ENCODE measurements around the gene PHLDA1.

The PHLDA1 gene

DNA sequence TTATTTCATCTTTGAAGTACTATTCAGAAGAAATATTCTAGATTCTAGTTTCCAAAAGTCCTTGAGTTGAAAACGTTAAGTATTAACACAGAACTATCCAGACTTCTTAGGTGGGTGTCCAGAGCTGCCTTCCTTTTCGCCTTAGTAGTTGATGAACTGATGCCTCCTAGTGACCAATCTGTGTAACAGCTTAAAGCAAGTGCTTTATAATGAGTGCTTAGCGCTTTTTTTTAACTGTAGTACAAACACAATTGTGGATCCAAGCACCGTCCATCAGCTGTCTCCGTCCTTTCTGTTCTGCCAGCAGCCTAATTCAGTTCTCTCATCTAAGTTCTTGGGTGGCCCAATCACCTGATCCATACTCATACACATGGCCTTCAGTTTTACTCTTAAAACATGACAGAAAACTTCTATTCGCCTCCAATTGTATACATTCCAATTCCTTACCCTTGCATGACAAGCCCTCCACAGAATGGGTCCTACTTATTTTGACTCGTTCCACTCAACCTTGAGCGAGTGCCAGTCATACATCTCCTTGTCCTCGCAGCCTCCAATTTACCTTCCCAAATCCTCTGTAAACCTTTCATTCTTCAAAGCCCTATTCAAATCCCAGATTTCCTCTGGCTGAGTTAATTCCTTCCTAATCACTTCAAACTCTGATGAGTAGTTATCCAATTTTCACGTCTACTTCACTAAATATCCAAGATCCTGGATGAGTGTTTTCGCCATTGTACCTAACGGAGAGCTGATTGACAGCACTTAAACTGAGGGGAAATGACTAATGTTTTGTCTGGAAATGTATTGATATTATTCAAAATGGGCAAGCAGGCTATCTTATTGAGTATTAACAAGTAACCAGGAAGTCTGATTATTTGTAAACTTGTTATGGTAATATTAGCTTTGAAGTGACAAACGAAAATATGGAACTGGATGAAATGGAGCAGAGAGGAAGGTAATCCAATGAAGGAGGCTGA is 5.8 kb upstream of the PHLDA1 start:
- DNase-seq: peak; percentile 80

DNA sequence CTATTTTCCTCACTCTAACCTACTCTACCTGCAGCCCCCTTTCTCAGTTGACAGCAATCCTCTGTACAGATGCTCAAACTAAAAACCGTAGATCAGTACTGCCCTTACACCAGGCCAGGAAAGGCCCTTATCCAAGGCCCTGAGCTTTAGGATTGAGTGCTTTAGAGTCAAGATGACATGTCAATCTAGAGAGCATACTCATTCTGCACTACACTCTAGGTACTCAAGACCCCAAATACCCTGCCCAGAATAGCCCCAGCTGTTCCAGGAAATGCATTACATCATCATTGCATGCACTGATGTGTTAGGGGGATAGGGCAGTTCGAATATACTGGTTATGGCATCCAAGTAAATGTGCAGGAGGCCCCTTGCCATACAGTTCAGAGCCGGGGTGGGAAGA is 3.5 kb upstream of the PHLDA1 start:
- no peak for DNase-seq

DNA sequence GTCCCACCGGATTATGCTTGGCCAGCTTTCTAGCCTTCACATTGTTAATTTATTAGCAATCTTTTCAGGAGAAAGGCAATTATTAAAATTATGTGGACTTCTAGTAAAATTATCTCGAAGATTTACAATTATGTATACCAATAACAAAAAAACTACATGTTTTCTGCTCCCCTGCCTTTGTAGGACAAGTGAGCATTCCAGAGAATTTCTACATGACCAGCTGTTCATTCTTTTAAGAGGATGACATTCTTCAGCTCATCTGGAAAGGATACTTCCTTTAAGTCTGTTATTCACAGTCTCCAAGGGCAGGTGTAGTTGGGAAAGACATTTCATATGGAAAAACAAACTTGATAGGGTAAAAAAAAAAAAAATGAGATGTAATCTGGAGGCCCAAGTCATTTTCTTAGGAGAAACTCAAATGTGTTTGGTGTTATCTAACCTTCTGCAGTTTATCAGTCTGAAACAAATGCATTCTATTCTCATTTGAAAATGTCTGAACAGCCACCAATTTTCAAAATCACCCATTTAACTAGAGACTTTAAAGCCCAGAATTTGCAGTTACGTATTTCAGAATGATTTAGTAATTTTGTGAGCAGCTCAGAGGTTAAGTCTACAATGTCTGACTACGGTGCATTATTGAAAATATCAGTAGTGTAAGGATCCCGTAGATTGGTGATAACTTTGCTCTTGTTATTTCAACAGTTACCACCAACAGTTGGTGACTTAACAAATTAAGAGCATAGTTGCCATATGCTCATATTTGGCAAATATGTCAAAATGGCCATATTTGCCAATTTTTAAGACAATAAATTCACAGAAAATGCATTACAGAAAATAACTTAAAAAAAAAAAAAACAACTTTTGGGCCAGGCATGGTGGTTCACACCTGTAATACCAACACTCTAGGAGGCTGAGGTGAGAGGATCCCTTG is 1.8 kb upstream of the PHLDA1 start:
- DNase-seq: no peak

DNA sequence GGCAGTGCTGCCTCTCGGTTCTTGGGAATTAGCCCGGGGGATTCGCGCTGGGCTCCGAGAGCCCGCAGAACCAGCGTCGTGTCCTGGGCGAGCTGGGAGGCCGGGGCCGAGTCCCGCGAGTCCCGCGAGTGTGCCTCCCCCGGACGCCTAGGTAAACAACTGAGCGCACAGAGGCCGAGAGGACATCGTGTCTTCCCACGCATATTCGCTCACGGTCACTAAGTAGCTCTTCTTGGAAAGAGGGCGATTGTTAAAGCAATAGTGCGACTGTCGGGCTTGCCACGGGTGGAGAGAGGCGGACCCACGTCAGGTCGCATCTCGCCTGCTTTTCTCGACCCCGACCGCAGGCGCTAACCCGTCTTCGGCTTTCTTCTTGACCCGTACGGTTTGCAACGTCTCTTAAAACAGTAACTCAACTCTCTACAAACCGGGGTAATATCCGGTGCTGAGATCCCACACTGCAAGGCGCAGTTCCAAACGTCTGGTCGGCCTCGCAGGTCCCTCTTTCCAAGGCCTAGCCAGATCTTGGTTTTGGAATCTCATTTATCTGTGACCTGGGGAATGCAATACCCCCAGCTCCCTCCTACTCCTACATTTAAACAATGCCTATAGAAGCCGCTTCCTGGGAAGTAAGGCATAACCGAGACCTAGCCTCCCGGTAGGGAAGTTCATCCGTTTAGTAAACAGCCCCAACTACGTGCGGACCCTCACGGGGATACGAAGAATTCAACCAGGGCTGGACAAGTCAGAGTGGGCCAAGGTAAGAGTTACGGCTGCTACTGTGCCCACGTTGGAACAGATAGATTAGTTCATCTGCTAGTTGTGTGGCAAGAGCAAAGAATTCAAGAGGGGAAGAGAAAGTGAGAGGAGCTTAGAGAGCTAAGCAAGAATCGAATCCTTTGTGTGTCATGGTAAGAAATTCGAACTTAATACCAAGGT is 736 bp upstream of the PHLDA1 start:
- peak; percentile 40 for DNase-seq

DNA sequence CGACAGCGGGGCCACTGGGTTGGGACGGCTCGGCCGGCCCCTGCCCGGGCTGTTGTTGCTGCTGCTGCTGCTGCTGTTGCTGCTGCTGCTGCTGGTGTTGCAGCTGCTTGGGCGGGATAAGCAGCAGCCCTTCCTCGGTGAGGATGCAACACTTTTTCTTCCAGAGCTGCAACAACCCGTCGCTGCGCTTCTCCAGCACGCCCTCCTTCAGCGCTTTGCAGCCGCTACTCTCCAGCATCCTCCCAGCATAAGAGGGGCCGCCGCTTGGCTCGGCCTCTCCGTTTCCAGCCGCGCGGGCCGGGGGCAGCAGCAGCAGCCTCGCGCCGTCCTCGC is 529 bp downstream of the PHLDA1 start:
- no peak for DNase-seq

DNA sequence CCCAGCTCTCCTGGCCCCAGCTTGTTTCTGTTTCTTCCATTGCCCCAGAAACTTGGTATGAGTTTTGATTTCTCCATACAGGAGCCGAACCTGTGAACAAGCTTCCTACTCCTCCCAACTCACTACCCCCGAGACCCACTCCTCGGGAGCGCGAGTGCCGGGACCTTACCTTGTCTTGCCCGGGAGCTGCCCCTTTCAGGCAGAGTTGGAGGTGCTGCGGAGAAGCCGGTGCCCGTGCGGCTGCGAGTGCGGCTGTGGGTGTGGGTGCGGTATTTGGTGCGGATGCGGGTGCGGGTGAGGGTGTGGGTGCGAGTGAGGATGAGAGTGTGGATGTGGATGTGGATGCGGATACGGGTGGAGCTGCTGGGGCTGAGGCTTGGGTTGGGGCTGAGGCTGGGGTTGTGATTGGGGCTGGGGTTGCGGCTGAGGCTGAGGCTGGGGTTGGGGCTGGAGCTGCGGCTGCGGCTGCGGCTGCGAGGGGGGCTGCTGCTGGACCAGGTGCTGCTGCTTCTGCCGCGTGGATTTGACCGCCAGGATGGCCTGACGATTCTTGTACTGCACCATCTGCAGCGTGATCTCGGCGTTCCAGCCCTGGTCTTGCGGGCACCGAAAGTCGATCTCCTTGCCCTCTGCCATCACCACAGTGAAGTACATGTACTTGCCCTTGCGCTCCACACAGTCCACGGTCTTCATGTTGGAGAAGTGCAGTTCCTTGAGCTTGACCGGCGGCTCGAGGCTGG is 1.1 kb downstream of the PHLDA1 start:
- peak; percentile 70 for DNase-seq

DNA sequence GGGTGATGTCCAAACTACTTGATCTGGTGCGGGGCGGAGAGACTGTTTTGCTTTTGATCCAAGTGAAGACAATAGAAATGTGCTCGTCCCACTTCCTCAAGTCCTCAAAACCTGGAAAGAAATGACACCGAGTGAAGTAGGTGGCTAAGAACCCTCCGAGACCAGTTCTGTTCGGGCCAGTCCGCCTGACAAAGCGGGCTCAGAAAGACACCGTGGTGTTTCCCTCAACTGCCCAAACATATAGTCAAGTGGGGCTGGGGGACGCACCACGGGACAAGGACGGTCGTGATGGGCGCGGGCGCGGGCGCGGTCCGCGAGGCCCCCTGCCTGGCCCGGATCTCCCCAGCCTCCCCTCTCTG is 1.6 kb downstream of the PHLDA1 start:
- peak; percentile 17 for DNase-seq

DNA sequence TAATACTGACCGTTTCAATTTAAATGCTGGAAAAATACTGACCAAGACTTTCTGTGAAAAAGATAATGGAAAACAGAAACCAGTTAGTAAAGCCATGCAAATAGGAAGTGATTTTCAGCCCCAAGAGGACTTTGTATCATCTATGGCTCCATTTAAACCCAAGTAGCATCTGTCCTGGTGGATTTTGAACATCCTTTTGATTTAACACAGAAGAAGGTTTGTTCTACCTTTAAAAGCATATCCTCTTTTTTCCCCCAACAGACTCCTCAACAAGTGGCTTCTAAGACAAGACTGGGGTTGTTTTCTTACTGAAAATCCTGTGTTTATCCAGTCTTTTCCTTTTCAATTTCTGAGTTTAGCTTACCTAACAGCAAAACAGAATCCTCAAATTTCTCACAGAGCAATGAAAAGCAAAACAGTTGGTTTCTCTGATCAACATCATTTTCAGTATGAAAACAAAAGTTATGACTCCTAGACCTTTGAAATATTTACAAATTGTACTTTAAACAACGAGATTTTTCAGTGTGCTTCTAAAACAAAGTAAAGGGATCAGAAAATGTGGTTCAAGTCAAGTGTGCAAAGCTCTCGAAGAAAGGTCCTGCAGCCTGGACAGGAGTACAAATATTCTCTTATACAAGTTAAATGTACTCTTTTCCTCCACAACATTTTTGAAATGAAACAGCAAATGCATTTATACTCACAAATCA is 2.9 kb downstream of the PHLDA1 start:
- DNase-seq: no peak

DNA sequence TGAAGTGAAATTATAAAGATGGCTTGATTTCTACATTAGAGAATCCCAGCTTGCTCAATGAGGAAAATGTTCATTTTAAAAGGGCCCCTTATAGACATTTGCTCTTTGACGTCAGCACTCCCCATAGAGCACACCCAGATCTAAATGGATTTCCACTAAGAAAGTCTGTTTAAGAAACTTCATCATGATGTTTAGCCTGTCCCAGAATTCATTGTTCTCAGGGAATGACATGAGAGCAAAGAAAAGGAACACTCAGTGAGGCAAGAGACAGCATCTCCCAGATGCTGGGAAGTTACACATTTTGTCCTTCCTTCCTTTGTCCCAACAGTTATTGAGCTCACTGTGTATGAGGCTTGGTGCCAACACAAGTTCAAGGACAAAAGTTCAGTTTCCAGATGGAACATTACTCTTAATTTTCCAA is 4.9 kb downstream of the PHLDA1 start:
- no peak for DNase-seq

DNA sequence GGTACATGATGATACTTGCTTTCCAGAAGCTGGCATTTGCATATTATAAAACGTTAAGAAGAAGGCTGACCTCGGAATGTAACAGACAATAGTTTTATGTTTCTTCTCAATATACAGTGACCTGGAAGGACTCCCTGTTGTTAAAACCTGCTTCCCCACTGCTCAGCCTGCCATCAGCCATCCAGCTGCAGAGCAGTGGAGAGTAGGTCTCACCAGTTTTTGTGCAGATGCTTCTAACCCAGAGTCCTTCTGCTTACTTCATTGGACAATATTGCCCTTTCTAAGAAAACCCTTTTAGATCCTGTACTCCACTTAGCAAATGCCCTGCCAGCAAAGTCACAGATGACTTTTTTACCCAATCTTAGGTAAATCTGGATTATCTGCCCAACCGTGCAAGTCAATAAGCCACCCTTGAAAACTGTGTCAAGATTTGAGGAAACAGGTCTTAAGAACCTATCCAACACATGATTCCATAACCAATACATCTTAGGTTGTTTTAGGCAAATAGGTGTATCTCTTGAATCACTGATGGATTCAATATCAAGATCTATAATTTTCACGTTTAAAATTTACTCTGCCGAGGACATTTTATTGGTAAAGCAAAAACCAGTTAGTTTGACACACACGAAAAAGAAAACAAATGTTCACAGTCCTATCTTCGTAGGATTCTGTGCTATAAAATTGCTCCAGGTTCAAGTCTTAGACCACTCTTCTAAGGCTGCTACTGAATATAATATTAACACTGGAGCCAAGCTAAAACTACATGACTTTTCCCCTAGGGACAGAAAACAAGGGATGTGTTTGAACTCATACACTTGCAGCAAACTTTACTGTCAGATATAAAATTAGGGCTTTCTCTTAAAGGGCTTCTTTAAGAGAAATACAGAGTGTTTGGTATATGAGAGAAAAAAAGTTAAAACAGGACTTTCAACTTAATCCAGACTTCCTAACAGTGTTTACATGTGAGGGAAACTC is 5.7 kb downstream of the PHLDA1 start:
- DNase-seq: no peak

DNA sequence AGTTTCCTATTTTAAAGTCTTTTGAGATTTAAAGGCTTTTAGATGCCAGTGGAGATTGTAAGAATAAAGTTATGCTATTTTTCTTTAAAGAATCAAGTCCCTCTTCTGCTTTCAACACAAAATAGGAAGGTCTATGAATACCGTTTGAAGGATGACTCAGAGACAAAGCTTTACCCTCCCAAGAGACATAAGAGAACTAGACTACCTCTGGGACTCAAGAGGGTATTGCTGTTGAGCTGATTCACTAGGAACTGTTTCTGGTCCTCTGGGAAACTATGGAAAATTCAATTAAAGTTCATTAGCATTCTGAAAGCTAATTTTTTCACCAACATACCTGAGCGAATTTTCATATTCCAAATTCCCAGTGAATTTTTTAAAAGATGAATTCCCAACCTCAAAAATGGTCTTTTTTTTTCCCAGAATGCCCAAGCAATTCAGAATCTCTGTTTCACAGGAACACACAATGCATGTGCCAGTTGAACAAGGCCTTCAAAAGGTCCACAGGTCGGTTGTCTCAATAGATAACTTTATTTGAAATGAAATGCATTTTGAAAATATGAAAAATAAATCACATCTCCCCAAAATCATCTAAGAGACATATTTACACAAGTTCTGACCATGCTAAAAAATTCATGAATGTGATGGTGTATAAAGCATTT is 6.5 kb downstream of the PHLDA1 start:
- no peak for DNase-seq

DNA sequence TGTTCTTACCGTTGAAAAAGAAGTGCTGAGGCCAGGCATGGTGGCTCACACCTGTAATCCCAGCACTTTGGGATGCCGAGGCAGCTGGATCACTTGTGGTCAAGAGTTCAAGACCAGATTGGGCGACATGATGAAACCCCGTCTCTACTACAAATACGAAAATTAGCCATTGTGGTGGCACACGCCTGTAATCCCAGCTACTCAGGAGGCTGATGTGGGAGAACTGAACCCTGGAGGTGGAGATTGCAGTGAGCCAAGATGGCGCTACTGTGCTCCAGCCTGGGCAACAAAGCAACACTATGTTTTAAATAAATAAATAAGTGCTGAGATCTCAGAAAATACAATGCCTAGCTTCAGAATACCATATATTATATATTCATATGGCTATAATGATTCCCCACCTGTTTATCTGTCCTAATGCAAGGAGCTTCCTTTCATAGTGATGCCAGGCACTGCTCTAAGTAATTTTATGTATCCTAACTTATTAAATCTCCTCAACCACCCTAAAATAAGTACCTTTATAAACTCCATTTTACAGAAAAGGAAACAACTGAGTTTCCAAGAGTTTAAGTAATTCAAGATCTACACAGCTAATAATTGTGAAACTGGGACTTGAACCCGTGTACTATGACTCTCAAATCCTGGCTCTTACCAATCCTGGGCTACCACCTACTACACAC is 7.3 kb downstream of the PHLDA1 start:
- no peak for DNase-seq

DNA sequence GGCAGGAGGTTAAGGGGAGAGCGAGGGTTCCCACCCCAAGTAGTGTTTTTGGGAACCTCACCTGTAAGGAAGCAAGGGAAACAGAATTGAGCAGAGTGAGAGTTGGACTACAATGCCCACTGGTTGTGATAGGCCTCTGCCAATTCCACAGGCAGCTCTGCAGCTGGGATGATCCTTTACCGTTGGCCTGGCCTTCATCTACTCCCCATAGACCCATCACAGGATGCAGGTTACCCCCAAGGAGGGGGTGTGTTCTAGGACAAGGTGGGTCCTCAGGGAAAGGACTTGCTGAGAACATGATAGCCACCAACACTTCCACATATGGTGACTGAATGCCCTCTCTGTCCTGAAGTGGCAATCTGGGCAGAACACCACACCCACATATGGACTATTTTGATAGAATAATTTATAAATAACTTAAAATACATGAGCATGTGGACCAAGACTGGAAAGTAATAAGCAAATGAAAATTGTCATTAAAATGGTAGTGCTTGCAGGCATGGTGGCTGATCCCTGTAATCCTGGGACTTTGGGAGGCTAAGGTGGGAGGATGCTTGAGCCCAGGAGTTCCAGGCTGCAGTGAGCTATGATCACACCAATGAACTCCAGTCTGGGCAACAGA is 8.4 kb downstream of the PHLDA1 start:
- DNase-seq: no peak

DNA sequence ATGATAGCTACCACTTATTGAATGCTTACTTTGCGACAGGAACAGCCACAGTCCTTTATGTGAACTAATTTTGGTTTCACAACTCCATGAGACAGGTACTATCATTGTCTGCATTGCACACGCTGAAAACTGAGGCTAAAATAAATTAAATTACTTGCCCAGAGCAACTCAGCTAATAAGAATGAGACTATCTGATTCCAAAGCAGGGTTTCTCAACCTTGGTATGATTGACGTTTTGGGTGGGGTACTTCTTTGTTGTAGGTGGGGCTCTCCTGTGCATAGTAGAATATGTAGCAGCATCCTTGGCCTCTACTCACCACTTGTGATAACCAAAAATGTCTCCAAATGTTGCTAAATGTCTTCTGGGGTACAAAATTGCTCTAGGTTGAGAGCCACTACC is 9.1 kb downstream of the PHLDA1 start:
- no peak for DNase-seq

DNA sequence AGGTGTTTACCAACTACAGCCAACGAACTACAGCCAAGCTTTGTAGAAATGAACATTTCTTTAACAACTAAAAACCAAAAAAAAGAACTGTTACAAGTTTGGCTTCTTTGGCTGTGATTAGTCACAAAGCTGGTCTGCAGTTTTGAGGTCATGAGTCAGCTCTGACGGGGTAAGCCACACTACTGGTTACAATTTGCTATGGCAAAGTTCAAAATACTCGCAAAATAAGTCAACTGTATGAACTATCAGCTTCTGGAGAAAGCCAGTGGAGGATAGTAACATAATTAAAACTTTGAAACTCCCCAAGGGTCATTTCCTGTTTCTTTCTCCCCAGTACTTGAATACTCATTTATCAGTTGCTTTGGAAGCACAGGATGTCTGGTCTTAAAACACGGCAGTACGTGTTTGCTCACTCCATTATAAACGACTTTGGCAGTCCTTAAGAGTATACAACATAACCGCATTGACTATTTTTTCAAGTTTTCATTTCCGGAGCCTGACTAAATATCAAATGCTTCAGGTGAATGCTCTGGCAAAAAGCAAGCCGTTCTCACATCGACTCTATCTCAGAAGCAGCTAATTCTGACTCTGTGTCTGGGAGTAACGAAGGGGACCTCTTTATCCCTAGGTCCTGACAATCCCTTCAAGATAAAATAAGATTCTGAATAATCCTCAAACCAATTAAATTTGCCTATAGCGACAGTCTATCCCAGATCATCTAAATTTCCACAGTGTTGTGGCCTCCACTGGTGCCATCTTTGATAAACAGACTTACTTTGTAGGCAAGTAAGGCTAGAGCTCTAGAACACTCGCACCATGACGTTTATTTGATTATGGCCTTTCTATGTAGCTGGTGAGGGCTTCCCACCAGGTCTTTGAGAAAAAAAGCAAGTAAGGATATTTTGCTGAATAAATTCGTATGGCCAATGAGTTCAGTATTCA is 10.6 kb downstream of the PHLDA1 start:
- peak; percentile 81 for DNase-seq

DNA sequence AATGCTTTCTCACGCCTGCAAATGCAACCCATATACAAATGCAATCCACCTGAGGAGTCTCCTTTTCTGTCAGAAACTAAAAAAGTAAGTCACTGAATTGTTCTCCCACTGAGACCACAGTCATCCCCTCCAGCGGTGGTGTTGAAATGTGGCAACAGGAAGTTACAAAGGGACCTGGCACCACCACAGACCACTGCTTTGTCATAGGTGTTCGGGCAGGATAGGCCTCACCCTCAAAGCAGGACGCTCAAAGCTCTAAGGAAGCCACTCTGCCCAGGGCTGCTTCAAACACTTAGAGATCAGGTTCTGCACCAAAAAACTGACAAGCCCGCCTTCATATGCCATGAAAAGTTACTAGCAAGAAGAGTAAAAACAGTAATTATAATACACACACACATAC is 11.3 kb downstream of the PHLDA1 start:
- peak; percentile 78 for DNase-seq

DNA sequence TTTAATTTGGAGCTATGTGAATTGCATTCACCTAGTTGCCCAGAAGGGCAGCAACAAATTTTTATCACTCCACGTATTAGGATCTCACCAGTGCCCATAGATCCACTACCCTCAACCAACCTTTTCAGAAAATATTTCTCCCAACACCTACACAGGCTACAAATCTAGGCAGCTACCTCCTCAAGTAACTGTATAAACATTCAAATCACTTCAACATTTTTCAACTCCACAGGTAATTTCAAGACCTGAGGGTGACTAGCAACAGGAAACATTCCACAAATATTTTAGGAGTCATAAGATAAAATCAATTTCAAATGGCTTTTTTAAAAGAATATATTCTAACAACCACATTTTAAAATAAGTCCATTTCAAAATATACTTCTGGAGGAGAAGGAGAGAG is 12.9 kb downstream of the PHLDA1 start:
- no peak for DNase-seq

All from CD4-positive, alpha-beta T cell treated with Interleukin-21 for 1 hour (primary cell).